HepG2 (cell line): Measurements from ENCODE around the gene SLC25A44. TPM values are rescaled to one million over a fixed set of nuclear protein-coding genes. Genes with fewer than 3 reads are reported as not detected.

Source experiments
- ARID2 ChIP-seq: sonication (generic); formaldehyde crosslinking; IDR thresholded peaks from 2 replicates; pipeline ENCODE4 v1.8.1; 2022; ENCODE audit warnings: mild to moderate bottlenecking, missing genetic modification reagents, borderline replicate concordance
- BORCS8-MEF2B ChIP-seq: sonication (generic); formaldehyde crosslinking; IDR thresholded peaks from 2 replicates; pipeline ENCODE4 v1.8.0; 2022; ENCODE audit warnings: mild to moderate bottlenecking, missing genetic modification reagents
- HNRNPL ChIP-seq: fragments of 200-400 bp; formaldehyde crosslinking; IDR thresholded peaks from 2 replicates; pipeline ENCODE4 v1.6.1; 2017; ENCODE audit warnings: mild to moderate bottlenecking, low read depth, low read length
- HOXA9 ChIP-seq: sonication (generic); formaldehyde crosslinking; IDR thresholded peaks from 2 replicates; pipeline ENCODE4 v1.8.1; 2022; ENCODE audit warnings: missing genetic modification reagents, mild to moderate bottlenecking, moderate library complexity, borderline replicate concordance
- JDP2 ChIP-seq: sonication (generic); formaldehyde crosslinking; IDR thresholded peaks from 2 replicates; pipeline ENCODE4 v1.8.1; 2022; ENCODE audit warnings: missing genetic modification reagents, borderline replicate concordance
- NFRKB ChIP-seq: fragments of 450-650 bp; IDR thresholded peaks from 2 replicates; pipeline ENCODE4 v1.6.1; 2017
- PCBP1 ChIP-seq: fragments of 200-400 bp; formaldehyde crosslinking; IDR thresholded peaks from 2 replicates; pipeline ENCODE4 v1.6.1; 2017; ENCODE audit warnings: mild to moderate bottlenecking, low read depth, low read length, borderline replicate concordance
- PPARG ChIP-seq: conservative IDR thresholded peaks from 2 replicates; pipeline ENCODE4 v1.6.1; 2016; ENCODE audit warnings: missing biosample characterization, missing genetic modification reagents
- RBFOX2 ChIP-seq: fragments of 200-400 bp; formaldehyde crosslinking; IDR thresholded peaks from 2 replicates; pipeline ENCODE4 v1.6.1; 2017; ENCODE audit warnings: low read depth, mild to moderate bottlenecking, low read length
- RBM22 ChIP-seq: fragments of 200-400 bp; formaldehyde crosslinking; optimal IDR thresholded peaks from 2 replicates; pipeline ENCODE3; 2017; ENCODE audit warnings: mild to moderate bottlenecking, low read length, moderate library complexity
- SAP130 ChIP-seq: IDR thresholded peaks from 2 replicates; pipeline ENCODE4 v1.6.1; 2016; ENCODE audit warnings: low read depth
- SOX5 ChIP-seq: IDR thresholded peaks from 2 replicates; pipeline ENCODE4 v1.6.1; 2016; ENCODE audit warnings: borderline replicate concordance
- ZBTB3 ChIP-seq: sonication (generic); formaldehyde crosslinking; IDR thresholded peaks from 2 replicates; pipeline ENCODE4 v1.4.0; 2020; ENCODE audit warnings: low read depth, mild to moderate bottlenecking, moderate library complexity, missing genetic modification reagents, borderline replicate concordance
- ZFX ChIP-seq: sonication (generic); formaldehyde crosslinking; IDR thresholded peaks from 2 replicates; pipeline ENCODE4 v1.4.0; 2020; ENCODE audit warnings: mild to moderate bottlenecking, low read depth, missing genetic modification reagents, moderate library complexity
- polyA plus RNA-seq, 8 experiments: library from polyadenylated mRNA; depleted of rRNA in 3 of 8; stranded (reverse) in 7 of 8; unstranded in 1 of 8; fragments of >200 nt; fragmentation: Illumina TruSeq in 4 of 8; extraction: Trizol in 4 of 8; gene quantifications; 2 replicates each; pipeline versions ENCODE4 v1.2.1 to v1.2.3, GENCODE V29; 2011 to 2016; ENCODE audit warnings: low read depth in 4 of 8, missing spikeins in 1 of 8, mixed read lengths in 1 of 8; ENCODE audit not compliant: insufficient read depth in 1 of 8
- total RNA-seq, 5 experiments: library from RNA; depleted of rRNA; stranded (reverse); fragments of >200 nt; fragmentation: Illumina TruSeq; extraction: Trizol; gene quantifications; 2 replicates each; pipeline ENCODE4 v1.2.3, GENCODE V29; 2016; ENCODE audit warnings: low read depth in 1 of 5
- TF ChIP-seq, protein P1 (sequence below): sonication (generic); formaldehyde crosslinking; IDR thresholded peaks from 2 replicates; pipeline ENCODE4 v1.4.0; 2020; ENCODE audit warnings: mild to moderate bottlenecking, missing genetic modification reagents
- TF ChIP-seq, protein P2 (sequence below): sonication (generic); formaldehyde crosslinking; IDR thresholded peaks from 2 replicates; pipeline ENCODE4 v1.5.0; 2020; ENCODE audit warnings: mild to moderate bottlenecking, missing genetic modification reagents, moderate library complexity
- TF ChIP-seq, protein P3 (sequence below): sonication (generic); formaldehyde crosslinking; IDR thresholded peaks from 2 replicates; pipeline ENCODE4 v1.9.0; 2022; ENCODE audit warnings: missing genetic modification reagents, mild to moderate bottlenecking, borderline replicate concordance
- TF ChIP-seq, protein P4 (sequence below): IDR thresholded peaks from 2 replicates; pipeline ENCODE4 v1.6.1; 2016; ENCODE audit warnings: mild to moderate bottlenecking, missing biosample characterization, missing genetic modification reagents

Gene SLC25A44
- total and polyA plus RNA-seq, 2 of the 13 experiments (the other 11 are each of a cell fraction or from before 2014, with no cell fraction given) = 10.7 to 13.4 TPM

DNA sequence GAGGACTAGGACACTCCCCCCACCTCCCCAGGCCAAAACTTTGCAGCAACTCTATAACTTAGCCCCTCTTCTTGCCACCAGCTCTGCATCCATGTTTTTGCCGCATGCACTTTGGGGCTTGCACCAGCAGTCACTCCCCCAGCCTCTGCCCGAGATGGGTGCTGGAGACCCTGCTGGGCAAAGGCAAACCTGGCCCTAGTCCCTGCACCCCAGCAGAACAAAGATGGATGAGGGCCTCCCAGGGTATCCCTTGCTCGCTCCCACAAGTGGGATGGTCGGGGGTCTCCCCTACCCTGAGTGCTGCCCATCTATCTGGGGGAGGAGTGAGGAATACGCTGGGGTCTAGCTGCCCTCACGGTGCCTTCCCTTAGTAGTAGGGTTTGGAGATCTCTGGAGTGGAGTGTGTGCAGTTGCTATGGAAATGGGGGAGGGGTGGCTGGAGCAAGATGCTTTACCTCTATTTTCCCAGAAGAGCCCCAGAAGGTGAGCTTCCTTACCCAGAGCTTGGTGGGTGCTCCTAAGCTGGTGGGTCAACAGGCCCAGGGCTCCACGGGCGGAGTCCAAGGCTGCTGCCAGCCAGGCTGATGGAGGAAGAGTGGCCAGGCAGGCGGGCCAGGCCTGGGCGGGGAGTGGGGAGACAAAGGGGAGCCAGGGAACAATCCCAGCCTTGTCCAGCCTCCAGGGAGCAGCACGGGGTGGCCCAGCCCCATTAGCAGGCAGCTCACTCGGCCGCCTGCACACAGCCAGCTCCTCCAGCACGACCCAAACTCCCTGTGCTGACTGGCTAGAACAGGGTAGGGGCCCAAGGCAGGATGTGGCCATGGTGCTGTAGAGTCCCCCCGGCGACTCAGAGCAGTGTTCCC, 53.8 kb downstream of the SLC25A44 start, which contains the start of gene PAQR6 (continued):
- TF ChIP-seq, protein P1, sequence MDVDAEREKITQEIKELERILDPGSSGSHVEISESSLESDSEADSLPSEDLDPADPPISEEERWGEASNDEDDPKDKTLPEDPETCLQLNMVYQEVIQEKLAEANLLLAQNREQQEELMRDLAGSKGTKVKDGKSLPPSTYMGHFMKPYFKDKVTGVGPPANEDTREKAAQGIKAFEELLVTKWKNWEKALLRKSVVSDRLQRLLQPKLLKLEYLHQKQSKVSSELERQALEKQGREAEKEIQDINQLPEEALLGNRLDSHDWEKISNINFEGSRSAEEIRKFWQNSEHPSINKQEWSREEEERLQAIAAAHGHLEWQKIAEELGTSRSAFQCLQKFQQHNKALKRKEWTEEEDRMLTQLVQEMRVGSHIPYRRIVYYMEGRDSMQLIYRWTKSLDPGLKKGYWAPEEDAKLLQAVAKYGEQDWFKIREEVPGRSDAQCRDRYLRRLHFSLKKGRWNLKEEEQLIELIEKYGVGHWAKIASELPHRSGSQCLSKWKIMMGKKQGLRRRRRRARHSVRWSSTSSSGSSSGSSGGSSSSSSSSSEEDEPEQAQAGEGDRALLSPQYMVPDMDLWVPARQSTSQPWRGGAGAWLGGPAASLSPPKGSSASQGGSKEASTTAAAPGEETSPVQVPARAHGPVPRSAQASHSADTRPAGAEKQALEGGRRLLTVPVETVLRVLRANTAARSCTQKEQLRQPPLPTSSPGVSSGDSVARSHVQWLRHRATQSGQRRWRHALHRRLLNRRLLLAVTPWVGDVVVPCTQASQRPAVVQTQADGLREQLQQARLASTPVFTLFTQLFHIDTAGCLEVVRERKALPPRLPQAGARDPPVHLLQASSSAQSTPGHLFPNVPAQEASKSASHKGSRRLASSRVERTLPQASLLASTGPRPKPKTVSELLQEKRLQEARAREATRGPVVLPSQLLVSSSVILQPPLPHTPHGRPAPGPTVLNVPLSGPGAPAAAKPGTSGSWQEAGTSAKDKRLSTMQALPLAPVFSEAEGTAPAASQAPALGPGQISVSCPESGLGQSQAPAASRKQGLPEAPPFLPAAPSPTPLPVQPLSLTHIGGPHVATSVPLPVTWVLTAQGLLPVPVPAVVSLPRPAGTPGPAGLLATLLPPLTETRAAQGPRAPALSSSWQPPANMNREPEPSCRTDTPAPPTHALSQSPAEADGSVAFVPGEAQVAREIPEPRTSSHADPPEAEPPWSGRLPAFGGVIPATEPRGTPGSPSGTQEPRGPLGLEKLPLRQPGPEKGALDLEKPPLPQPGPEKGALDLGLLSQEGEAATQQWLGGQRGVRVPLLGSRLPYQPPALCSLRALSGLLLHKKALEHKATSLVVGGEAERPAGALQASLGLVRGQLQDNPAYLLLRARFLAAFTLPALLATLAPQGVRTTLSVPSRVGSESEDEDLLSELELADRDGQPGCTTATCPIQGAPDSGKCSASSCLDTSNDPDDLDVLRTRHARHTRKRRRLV = 0 out of 2 replicates have a peak, but pooled peaks have one; percentile 31
- TF ChIP-seq, protein P2, sequence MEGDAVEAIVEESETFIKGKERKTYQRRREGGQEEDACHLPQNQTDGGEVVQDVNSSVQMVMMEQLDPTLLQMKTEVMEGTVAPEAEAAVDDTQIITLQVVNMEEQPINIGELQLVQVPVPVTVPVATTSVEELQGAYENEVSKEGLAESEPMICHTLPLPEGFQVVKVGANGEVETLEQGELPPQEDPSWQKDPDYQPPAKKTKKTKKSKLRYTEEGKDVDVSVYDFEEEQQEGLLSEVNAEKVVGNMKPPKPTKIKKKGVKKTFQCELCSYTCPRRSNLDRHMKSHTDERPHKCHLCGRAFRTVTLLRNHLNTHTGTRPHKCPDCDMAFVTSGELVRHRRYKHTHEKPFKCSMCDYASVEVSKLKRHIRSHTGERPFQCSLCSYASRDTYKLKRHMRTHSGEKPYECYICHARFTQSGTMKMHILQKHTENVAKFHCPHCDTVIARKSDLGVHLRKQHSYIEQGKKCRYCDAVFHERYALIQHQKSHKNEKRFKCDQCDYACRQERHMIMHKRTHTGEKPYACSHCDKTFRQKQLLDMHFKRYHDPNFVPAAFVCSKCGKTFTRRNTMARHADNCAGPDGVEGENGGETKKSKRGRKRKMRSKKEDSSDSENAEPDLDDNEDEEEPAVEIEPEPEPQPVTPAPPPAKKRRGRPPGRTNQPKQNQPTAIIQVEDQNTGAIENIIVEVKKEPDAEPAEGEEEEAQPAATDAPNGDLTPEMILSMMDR (CRISPR knock-in tag) = peak; percentile 44; the same call in 1 of the 2 replicates
- TF ChIP-seq PPARG (CRISPR knock-in tag) (no peak), PCBP1 (0 out of 2 replicates have a peak, but pooled peaks have one; percentile 9), SAP130 (CRISPR knock-in tag) (0 out of 2 replicates have a peak, but pooled peaks have one; percentile 19), HOXA9 (CRISPR knock-in tag) (no peak), ZFX (CRISPR knock-in tag) (peak; percentile 55; the same call in 1 of the 2 replicates), RBM22 (peak; percentile 82), SOX5 (CRISPR knock-in tag) (peak; percentile 31; the same call in 1 of the 2 replicates), ZBTB3 (CRISPR knock-in tag) (no peak), JDP2 (CRISPR knock-in tag) (no peak), HNRNPL (0 out of 2 replicates have a peak, but pooled peaks have one; percentile 37), ARID2 (CRISPR knock-in tag) (0 out of 2 replicates have a peak, but pooled peaks have one; percentile 55), BORCS8-MEF2B (peak; percentile 41; the same call in 1 of the 2 replicates), NFRKB (no peak), RBFOX2 (0 out of 2 replicates have a peak, but pooled peaks have one; percentile 21)
- TF ChIP-seq, protein P3, sequence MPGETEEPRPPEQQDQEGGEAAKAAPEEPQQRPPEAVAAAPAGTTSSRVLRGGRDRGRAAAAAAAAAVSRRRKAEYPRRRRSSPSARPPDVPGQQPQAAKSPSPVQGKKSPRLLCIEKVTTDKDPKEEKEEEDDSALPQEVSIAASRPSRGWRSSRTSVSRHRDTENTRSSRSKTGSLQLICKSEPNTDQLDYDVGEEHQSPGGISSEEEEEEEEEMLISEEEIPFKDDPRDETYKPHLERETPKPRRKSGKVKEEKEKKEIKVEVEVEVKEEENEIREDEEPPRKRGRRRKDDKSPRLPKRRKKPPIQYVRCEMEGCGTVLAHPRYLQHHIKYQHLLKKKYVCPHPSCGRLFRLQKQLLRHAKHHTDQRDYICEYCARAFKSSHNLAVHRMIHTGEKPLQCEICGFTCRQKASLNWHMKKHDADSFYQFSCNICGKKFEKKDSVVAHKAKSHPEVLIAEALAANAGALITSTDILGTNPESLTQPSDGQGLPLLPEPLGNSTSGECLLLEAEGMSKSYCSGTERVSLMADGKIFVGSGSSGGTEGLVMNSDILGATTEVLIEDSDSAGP (CRISPR knock-in tag) = peak; percentile 49; the same call in 1 of the 2 replicates
- TF ChIP-seq, protein P4, sequence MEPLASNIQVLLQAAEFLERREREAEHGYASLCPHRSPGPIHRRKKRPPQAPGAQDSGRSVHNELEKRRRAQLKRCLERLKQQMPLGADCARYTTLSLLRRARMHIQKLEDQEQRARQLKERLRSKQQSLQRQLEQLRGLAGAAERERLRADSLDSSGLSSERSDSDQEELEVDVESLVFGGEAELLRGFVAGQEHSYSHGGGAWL (CRISPR knock-in tag) = 0 out of 2 replicates have a peak, but pooled peaks have one; percentile 32
